ENCODE results near the gene ALDH9A1.

Gene ALDH9A1

DNA sequence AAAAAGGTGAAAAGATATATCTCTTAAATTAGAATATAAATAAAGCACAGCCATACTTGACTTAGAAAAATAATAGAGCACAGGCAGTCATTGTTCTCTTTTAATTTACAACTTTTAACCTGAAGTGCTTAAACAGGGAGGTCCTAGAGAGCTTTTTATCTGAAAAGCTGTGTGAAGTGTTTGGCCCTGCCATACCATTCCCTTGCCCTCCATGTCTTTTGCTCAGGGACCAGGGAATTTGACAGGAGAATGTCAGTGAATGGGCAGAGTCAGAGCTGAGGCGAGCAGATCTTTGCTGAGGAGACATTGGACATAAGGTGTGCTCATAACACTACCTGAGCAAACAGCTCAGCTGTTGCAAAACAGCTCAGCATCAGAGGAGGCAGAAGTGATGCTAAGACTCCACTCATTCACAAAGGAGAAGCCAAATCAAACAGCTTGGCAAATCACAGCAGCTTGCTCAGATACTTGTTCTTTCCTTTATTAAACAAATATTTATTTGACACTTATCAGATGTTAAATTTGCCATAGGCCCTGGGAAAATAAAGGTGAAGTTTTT is 82.2 kb downstream of the ALDH9A1 start:
- DNase-seq = no peak

Measured in NCI-H2171 (cell line).